ENCODE measurements around the gene TMEM125.

TMEM125 gene

DNA sequence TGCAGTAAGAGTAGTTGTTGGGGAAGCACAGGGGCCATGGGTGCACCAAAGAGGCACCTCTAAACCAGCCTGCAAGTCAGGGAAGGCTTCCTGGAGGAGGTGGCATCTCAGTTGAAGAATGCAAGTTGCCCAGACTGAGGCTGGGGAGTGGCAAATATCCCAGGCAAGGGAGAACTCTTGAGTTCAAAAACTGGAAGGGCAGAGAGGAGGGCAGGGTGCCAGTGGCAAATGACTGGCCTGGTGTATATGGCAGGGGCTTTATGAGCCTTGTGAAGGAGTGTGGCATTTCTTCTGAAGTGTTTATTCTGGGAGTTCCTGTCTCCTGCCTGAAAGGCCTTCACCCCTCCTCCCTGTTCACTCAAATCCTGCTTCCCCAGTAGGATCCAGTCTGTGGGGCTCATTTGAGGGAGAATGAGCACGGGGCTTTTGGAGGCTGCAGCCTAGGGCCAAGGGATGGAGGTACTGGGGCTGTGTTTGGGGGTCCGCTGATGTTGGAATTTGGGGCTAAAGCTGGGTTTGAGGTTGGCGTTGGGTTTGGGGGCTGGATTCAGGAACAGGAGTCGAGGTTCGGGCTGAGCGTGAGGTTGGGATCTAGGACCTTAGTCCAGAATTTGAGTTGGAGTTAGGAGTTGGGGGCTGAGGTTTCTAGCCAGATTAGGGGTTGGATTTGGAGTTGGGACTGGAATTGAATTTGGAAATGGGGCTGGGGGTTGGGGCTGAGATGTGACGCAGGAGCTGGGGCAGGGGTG is at the start of gene TMEM125:
TMEM125 (plus strand) TSS at position 357 of the 749 bp plus-strand sequence. CDS start 2,740 bp downstream, outside the sequence.
- no peak for DNase-seq

DNA sequence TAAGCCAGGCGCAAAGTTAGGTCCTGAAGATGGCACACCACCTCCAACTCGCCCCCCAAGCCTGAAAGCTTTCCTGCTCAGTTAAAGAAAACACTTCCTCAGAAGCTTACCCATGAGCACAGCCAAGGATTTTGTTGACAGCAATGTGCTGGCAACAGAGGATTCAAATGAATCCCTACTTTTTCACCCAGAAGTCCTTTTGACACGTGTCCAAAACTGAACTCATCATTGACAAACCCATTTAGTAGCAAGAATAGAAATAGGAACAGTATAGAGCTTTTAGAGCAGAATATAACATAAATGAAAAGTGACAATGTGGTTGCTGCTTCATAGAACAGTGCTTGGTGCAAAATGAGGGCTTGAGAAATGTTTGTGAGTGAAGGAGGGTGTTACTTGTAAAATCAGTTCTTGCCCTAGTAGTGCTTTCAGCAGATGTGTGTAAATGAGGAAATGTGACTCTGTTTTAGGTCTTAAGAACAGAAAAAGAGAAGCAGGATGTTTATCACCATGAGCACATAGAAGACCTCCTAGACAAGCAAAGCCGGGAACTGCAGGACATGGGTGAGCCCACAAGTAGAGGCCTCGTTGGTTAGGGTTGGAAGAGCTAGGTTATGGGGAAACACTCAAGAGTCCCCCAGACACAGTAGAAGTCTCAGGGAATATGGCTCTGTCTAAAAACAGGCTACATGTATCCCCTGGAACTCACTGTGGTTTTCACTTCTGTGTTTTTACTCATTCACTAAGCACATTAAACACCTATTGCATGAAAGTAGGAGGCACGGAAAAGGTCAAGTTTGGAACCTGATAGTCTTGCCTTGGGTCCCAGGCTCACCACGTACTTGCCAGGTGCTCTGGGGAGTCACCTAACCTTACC is 48.6 kb upstream of the TMEM125 start:
- no peak for DNase-seq

DNA sequence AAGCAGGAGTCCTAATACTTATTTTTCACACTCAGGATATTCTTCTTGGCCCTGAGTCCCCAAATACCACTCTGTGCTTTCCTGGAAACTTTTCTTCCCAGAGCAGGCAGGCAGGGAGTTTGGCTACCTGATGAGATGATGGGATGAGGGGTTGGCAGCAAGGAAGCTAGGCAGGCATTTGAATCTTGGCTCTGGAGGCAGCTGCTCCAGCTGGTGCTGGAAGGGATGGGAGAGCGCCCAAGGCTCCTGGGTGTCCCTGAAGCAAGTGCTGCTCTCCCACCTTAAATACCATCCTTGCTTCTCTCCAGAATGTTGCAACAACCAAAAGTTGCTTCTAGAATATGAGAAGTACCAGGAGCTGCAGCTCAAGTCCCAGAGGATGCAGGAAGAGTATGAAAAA is 48.0 kb upstream of the TMEM125 start:
- DNase-seq, result no peak

DNA sequence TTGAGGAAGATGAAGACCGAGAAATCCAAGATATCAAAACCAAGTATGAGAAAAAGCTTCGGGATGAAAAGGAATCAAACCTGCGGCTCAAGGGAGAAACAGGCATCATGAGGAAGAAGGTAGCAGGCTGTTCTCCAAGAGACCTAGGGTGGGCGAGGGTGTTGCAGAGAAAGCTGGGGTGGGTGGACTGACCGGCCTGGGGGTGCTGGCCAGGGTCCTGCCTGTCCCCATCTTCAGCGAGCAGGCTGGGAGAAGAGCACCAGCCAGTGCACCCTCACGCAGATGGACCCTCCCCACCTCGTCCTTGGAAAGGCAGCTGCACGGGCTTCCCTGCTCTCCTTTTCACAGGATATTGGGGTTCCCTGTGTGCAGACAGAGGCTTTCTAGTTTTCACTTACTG is 46.9 kb upstream of the TMEM125 start:
- DNase-seq, result no peak

DNA sequence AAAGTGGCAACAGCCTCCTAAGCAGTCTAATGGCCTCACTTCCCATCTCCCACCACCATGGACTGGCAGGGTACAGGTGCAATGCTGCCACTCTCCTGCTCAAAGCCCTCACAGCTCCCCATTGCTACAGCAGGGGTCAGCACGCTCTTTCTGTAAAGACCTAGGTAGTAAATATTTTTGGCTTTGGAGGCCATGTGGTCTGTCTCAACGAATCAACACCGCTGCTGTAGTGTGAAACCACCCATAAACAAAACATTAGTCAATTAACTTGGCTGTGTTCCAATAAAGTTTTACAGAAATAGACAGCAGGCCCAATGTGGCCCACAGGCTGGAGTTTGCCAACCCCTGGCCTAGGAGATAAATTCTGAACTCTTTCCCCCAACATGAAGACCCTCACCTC is 44.6 kb upstream of the TMEM125 start:
- no peak for DNase-seq

DNA sequence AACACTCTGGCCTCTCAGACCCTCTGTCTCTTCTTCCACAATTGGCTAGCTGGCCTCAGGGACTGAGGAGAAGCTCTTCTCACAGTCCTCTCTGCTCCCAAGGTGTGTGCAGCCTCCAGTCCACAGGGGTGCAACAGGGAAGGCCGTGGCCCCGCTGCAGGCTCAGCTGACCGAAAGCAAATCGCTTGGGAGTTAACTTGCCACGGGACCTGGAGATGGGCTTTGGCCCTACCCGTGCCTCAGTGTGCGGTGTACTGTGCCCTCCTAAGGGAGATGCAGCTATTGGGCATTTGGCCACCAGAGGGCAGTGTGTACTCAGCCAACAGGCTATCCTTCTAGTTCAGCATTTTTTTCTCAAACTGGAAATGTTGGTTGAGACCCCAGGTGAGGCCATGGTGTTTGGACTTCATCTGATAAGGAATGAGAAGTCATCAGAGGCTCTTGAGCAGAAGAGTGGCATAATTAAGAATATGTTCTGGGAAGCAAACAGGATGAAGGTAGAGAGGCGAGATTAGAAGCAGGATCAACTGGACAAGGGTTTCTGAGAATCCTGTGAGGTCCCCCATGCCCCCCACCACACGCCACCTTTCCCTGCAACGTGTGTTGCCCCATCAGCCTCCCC is 42.5 kb upstream of the TMEM125 start:
- peak; percentile 78 for DNase-seq

DNA sequence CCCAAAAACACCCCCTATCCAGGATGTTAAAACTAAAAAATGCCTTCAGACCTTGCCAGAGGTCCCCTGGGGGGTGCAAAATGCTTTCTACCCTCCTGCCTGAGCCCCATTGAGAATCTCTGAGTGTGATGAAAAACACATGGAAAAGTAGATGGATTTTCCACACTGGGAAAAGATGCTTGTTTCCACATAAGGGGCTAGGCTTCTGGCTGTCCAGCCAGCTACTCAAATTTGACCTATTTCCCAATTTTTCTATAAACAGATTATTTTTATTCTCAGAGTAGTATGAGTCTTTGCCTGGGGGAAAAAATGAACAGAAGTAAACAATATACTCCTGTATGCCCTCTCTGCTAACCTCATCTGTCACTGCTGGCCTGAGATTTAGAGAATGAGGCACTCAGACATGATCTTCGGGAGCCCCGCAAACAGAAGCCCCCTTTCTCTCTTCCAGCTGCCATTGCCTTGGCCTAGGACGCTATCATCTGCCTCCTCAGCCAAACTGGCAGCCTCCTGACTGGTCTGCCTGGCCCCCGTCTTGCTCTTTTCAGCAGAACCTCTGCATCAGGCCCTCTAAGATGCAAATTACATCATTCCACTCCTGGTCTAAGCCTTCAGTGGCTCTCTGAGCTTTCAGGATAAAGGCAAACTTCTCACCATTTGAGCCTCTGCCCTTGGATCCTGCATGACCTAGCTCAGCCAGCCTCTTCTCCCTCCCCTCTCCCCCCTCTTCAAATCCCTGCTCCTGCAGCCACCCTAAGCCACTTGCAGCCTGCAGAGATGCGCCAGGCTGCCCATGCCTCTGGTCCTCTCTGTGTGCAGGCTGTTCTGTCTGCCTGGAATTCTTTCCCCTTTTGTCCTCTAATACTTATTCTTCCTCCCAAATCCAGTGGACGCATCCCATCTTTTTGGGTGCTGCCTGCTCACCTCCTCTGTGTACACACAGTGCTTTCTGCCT is 39.7 kb upstream of the TMEM125 start:
- DNase-seq, result no peak

DNA sequence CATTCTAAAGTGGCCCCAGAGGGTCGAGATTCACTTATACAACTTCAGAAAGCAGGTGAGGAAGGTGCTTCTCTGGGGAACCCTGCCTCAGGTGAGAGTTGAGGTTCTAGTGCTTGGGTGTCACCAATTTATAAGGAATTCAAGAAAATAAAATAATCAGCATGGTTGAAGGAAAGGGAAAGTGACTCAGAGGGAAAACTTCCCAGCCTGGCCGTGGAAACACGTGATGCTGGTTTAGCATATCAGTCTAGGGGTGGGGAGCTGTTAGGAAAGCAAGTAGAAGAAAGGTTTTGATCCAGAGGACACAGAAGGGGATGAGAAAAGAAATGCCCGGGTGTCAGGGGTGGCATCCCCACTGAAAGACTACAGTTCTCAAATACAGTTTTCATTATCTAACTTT is 37.7 kb upstream of the TMEM125 start:
- no peak for DNase-seq

DNA sequence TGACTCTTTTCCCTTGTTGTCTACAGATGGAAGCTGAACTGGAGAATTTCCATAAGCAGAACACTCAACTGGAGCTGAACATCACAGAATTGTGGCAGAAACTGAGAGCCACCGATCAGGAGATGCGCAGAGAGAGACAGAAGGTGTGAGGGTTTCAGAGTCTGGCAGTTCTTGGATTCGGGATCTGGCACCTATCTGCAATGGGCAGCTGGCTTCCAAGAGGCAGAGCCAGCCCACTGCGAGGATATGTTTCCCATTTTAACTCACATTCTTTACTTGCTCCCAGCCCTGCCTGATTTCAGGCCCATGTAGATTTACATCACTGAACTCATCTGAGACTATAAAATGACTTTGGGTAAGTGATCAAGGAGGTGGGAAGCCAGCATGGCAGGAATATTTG is 37.3 kb upstream of the TMEM125 start:
- DNase-seq, result no peak

DNA sequence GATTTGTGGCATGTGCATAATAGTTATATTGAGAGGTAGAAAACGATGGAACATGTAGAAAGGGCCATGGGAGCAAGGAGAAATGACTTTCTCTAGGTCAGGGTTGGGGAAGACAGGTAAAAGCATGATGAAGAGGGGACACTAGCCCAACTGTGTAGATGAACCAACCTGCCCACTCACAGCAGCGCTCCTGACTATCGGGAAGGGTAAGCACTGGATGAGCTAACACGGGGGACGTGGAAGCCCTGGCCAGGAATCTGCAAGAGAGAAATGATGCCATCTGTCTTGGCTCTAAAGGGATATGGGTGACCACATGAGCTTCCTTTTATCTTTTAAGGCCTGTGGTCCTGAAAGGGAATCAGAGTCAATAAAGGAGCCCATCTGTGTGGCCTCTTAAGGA is 36.2 kb upstream of the TMEM125 start:
- no peak for DNase-seq

DNA sequence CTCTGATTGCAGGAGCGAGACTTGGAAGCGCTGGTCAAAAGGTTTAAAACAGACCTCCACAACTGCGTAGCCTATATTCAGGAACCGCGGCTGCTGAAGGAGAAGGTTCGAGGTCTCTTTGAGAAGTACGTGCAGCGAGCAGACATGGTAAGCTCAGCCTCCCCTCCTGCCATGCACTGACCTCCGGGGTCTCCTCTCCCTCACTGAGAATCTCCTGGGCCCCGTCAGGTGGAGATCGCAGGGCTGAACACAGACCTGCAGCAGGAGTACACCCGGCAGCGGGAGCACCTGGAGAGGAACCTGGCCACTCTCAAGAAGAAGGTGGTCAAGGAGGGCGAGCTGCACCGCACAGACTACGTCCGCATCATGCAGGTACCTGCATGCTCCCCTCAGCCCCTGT is 35.5 kb upstream of the TMEM125 start:
- DNase-seq, result no peak

DNA sequence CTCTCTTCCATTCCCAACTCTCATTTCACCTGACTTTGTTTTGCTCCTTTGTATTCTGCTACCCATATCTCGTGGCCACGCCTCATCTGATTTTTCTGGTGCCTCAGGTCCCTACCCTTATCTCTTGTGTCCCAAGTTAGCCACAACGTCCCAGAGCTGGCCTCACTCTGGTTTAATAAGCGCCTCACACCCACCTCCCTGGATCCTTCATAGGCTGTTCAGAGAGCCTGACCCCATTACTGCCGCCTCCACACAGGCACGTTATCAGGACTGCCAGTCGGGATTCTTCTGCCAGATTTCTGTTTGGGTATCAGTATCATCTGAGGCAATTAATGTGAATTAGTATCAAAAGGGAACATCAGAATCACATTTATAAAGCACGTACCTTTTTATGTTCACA is 34.7 kb upstream of the TMEM125 start:
- no peak for DNase-seq

DNA sequence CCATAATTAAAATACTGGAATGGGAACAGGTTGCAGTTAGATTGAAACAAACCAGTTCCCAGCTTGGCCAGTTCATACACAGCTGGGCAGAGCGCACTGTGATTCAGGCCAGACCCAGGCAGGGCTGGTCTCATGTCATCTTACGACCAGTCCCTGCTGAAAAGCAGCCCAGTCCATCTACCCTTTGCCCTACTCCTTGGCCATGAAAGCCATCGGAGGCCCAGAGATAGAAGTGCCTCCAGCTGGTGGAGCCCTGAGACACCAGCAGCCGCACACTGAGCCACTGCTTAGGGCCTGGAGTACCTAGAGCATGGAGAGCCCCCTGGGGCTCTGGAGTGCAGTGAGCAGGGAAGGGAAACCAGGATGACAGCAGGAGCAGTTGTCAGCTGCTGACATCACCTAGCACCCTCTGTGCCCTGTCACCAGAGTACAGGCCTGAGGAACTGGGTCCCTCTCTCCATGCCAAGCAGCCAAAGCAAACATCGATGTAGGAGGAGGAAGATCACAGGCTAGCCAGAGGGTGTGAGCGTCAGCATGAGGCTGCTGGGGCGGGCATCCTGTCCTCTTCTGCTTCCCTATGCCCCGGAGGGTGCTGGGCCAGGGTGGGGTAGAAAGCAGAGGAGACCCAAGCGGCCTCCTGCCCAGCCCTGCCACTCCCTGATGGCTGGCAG is 34.2 kb upstream of the TMEM125 start:
- DNase-seq, result no peak

DNA sequence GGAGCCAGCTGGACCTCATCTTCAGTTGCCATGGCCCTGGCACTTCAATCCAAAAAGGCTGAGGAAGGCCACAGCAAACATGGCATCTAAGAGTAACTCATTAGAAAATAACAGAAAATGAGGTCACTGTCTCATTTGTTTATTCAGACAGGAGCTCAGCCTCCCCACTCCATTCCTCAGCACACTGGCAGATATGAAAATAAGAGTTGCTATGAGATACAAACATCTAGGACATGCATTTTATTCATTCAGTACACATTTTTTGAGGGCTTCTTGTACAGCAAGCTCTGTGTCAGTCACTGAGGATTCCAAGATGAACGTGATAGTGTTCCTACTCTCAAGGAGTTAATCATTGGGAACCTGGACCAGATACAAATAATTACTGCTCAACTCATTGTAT is 32.7 kb upstream of the TMEM125 start:
- DNase-seq, result no peak

DNA sequence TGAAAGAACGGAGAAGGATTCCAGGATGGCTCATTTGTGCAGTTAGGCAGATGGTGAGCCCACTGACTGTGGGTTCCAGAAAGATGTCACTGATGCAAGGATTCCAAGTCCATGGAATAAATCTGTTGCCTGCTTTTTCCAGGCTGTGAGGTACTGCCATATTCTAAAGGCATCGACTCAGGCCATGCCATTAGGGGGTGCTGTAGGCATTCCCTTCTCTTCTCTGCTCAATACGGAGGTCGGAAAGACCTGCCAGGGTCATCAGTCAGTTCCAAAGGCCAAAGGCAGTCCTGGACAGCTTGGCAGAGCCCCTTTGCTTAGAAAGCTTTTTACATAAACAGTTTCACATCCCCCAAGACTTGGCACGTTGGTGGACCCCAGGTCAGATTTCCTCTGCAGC is 31.7 kb upstream of the TMEM125 start:
- DNase-seq, result peak; percentile 14

DNA sequence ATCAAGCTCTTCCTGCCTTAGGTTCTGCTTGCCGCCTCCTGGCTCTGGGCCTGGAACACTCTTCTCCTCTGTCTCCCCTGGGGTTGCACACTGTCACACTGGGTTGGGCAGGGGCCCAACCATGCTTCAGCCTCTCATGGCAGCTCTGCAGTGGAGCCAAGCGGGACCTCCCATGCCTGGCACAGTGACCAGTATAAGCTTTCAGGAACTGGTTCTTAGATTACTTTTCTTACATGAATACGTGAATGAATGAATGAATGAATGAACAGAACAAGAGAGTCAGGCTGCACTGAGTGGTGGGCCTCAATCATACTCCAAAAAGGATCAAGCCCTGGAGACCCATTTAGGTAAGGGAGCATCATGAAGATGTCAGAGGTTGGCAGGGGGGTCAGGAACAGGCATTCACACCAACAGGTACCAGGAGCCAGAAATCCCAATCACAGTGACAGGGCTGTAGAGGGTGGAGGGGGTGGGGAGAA is 30.8 kb upstream of the TMEM125 start:
- DNase-seq, result no peak

DNA sequence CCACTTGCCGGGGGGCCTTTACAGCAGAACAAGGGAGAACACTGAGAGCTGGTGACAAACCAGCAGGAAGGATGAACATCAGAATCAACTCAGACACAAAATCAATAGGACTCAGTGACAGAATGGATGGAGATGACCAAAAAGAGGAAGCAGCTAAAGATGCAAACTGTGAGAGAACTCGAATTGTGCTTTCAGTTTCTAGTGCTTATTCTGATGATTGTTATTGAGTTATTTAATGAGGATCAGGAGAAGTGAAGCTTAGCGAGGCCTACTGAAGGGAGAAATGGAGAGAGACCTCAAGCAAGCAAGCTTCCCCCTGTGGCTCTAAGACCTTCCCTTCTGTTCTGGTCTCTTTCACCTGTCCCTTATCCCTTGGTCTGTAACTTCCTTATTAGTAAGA is 30.3 kb upstream of the TMEM125 start:
- no peak for DNase-seq

DNA sequence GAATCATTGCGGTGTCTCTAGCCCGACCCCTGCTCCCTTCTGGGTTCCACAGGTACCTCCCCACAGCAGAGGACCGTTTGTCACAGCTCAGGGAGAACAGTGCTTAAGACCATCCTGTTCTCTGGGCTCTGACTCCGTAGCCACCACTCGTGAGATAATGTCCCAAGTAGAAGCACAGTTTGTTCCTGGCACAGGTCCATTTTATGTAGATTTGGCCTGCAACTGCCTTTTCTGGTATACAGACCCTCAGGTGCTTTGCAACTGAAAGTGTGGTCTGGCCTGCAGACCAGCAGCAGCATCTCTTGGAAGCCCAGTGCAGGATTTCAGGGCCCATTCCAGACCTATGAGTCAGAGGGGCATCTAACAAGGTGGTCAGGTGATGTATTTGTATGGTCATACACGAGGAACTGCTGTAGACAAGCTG is 28.4 kb upstream of the TMEM125 start:
- no peak for DNase-seq

DNA sequence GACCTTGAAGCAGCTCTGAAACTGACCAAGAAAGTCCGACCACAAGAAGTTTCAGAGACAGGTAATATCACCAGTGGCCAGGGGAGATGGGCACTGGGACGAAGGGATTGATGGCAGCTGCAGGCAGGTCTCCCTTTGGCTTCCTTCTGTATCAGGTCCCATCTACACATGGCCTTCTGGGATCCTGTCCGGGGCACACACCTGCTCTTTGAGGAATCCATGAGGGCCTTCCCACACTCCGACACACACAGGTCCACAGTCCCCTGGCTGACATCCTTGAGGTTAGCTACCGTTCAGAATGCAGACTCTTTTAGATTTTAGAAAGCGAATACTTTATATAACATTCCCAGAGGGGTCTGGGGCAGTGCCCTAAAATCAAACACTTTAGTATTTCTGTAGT is 26.5 kb upstream of the TMEM125 start:
- no peak for DNase-seq

DNA sequence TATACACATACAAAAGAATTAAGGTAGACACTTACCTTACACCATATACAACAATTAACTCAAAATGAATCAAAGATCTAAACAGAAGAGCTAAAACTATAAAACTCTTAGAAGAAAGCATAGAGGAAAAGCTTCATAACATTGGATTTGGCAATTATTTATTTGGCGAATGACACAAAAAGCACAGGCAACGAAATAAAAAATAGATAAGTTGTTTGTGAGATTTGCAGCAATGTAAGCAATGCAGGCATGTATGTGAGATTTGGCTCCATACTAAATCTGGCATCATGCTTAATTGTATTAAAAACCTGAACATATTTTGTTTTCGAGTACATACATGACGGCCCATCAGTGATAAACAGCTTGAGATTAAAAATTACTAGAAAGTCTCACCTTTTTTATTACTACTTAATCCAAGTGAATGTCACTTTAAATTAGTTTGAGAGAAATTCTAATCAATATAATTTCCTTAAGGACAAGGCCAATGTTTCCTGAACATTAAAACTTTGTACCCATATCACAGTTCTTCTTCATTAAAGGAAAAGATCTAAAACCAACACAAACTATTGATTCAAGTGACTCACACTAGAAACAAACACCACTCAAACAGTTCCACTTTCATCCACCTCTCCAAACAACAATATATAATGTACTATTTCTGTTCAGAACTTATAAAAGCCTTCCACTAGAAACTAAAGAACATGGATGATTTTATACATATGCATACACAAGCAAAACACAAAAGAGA is 23.1 kb upstream of the TMEM125 start:
- no peak for DNase-seq

DNA sequence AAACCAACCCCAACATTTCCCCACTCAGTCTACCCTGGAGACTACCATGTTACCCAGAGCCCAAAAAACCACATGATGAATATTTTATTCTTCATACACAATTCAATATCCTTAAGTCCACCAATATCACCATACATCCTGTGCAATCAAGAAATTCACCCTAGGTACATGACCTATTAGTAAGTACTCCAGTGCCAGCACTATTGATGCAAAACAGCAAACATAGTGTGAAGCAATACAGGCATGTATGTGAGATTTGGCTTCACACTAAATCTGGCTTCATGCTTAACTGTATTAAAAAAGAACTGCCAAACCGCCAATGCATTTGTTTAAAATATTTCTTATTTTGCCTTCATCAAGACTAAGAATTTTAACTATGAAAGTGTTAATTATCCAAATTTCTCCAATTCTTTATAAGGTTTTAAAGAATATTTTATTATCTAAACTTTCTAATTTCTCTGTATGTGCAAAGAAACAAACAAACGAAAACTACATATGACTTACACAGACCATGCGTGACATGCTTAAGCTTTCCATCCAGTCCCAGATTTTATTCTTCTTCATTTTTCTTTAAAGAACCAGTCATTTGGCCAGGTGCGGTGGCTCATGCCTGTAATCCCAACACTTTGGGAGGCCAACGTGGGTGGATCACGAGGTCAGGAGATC is 22.4 kb upstream of the TMEM125 start:
- no peak for DNase-seq

Measured in CD4-positive, alpha-beta T cell treated with Interleukin-21 for 1 hour (primary cell).